NB4 (cell line): ENCODE data around the gene INO80B.

Source experiments
- DNase-seq: peaks from one replicate; pipeline ENCODE4 v3.0.0; 2010; ENCODE audit warnings: low read depth
- H3K4me3 ChIP-seq: one replicate; pipeline ENCODE4 v1.5.1; 2011; ENCODE audit warnings: mild to moderate bottlenecking, low read depth, low read length, moderate library complexity
- MYC ChIP-seq: IDR thresholded peaks from 2 replicates; pipeline ENCODE4 v1.6.1; 2011; ENCODE audit warnings: low read depth, low read length
- POLR2A ChIP-seq: IDR thresholded peaks from 2 replicates; pipeline ENCODE4 v1.6.1; 2011; ENCODE audit warnings: mild to moderate bottlenecking; ENCODE audit not compliant: insufficient read length; ENCODE audit errors: extremely low read depth
- TF ChIP-seq, protein P1 (sequence below): IDR thresholded peaks from 2 replicates; pipeline ENCODE4 v1.6.1; 2011; ENCODE audit warnings: low read depth, low read length
- TF ChIP-seq, protein P2 (sequence below): IDR thresholded peaks from one replicate; pipeline ENCODE4 v1.5.1; 2012; ENCODE audit warnings: low read depth, low read length

The INO80B gene

DNA sequence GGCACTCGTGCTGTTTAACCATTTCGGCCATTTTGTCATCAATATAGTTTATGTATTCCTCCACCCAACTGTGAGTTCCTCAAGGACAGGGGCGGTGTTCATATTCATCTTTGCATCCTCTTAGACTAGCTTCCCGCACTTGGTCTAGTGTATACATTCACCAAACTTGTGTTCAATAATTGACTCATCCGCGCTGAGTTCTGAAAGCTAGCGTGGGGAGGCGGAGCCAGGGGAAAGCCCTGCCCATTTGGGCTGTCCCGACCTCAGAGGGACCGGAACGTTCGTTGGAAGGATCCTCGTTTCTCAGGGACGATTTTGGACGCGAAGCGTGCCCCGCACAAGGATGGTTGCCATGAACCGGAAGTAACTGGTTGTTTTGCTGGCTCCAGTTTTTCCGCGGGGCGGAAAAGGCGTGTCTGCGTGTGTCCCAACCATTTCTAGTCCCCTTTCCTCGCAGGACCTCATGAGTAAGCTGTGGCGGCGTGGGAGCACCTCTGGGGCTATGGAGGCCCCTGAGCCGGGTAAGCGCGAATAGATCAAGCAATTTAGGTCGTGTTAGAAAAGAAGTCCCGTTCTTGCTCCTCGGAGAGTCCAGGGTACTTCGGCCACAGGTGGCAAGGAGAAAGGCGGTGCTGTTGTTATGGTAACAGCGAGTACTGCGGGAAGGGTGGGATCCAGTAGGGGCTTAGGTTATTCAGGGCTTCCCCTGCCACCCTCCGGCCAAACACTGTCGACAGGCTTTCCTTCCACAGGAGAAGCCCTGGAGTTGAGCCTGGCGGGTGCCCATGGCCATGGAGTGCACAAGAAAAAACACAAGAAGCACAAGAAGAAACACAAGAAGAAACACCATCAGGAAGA lies at the start of gene INO80B:
Gene INO80B (plus strand): TSS at position 434 of the 858 bp plus-strand sequence. CDS start 30 bp downstream, at position 464.
- TF ChIP-seq, protein P1, sequence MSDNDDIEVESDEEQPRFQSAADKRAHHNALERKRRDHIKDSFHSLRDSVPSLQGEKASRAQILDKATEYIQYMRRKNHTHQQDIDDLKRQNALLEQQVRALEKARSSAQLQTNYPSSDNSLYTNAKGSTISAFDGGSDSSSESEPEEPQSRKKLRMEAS: peak; percentile 87
- TF ChIP-seq MYC (peak; percentile 93), POLR2A (peak; percentile 58)
- TF ChIP-seq, protein P2, sequence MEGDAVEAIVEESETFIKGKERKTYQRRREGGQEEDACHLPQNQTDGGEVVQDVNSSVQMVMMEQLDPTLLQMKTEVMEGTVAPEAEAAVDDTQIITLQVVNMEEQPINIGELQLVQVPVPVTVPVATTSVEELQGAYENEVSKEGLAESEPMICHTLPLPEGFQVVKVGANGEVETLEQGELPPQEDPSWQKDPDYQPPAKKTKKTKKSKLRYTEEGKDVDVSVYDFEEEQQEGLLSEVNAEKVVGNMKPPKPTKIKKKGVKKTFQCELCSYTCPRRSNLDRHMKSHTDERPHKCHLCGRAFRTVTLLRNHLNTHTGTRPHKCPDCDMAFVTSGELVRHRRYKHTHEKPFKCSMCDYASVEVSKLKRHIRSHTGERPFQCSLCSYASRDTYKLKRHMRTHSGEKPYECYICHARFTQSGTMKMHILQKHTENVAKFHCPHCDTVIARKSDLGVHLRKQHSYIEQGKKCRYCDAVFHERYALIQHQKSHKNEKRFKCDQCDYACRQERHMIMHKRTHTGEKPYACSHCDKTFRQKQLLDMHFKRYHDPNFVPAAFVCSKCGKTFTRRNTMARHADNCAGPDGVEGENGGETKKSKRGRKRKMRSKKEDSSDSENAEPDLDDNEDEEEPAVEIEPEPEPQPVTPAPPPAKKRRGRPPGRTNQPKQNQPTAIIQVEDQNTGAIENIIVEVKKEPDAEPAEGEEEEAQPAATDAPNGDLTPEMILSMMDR: no peak
- H3K4me3 ChIP-seq: peak within 1 kb of the TSS; percentile 87
- DNase-seq: peak; percentile 99

DNA sequence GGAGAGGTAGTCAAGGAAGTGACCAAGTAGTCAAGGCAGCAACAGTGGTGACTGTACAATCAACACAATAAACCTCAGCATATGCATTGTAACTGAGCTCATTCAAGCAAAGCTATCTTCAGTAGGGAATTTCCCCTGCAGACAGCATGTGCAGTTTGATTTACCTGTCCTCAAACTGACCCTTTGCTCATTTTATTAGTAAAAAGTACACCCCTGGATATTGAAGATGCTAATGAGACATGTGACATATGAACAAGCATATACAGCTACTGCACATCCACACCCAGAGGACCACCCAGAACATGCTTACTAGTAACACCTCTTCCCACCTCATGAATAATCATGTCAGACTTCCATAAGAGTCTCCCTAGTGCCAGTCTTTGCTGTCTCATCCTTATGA lies 48.9 kb upstream of the INO80B start:
- no peak overlapping the region for H3K4me3 ChIP-seq
- TF ChIP-seq, protein P1: no peak
- TF ChIP-seq POLR2A (no peak), MYC (no peak)
- TF ChIP-seq, protein P2: no peak
- no peak for DNase-seq

DNA sequence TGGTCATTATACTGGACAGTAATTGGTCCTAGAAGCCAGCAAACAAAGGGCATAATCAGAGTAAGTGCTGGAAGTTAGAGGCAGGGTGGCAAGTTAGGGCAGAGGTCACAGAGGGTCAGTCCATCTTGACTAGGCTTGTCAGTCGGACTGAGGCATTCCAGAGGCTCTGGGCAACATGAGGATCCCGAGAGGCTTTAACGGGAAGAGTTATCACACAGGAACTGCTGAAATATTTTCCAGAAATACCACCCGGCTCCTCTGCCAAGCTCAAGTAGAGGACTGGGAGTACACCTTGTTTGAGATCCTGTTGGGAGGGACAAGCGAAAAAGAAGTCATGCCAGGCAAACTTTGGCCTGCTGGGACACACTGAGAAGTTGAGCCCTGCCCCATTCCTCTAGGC lies 47.2 kb upstream of the INO80B start:
- no peak overlapping the region for H3K4me3 ChIP-seq

DNA sequence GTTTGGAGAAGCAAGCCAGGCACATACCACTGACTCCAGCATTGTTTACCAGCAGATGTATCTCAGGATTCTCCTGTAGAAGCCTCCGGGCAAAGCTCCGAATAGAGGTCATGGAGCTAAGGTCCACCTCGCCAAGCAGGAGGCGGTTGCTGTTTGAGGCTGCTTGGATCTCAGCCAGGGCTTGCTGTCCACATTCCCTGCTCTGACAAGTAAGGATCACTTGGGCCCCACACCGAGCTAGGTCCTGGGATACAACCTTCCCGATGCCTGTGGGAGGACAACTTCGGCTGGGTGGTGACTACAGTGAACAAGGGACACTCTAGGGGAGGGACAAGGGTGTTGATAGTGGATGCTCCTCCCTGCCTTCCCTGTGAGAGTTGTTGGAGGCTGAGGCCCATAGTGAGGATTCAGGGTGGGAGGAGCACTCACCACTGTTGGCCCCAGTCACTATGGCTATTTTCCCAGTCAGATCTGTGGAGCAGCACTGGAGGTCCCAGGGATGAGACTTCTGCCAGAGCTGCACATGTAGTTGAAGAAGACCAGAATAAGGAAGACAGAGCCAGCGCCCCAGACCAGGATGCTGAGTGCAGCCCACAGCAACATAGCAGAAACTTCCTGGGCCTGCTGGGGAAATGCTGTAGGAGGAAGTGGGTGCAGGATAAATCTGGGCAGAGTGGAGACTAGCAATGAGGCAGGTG lies 41.7 kb upstream of the INO80B start:
- no peak overlapping the region for H3K4me3 ChIP-seq
- no peak for DNase-seq
- no peak for TF ChIP-seq MYC
- no peak for TF ChIP-seq POLR2A
- TF ChIP-seq, protein P1: no peak
- TF ChIP-seq, protein P2: no peak

More for the DNA sequence above, 47.2 kb upstream of the INO80B start:
- TF ChIP-seq, protein P2: no peak
- TF ChIP-seq POLR2A (no peak), MYC (no peak)
- TF ChIP-seq, protein P1: no peak
- no peak for DNase-seq

DNA sequence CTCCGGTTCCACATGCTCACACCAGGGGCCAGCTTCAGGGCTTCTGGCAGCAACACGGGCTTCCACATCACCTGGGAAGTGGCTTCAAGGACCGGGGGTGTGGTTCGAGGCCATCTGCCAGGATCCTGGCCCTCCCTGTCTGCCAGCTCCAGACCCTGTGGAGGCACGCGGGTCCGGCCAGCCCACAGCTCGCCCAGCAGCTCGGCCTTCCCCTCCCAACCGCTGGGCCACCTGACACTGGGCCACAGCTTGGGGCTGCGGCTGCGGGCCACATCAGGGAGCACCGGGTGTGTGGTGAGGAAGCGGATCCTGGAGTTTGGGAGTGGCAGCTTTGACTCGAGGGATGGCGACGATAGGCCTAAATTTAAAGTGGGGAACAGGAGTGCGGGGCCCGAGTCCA lies 40.4 kb upstream of the INO80B start:
- no peak for DNase-seq
- H3K4me3 ChIP-seq: no peak overlapping the region
- TF ChIP-seq MYC: no peak
- TF ChIP-seq POLR2A: no peak
- TF ChIP-seq, protein P1: no peak
- TF ChIP-seq, protein P2: no peak
